ENCODE measurements around the gene TEX44.
A peak's percentile ranks its signal among the peaks of the same experiment; 100 is the strongest.
"Not testable (repeated sequence)": the region's sequence is repeated elsewhere in the genome, so short reads cannot be mapped to it uniquely, and the experiment has no call there.

TEX44 gene

GRCh38 chr2:231592636-231593145, at the start of gene TEX44:
Gene TEX44, plus strand, starts transcription at chr2:231592864. Its CDS starts 88 bp downstream, at chr2:231592952.
- DNase-seq, result no peak

GRCh38 chr2:231545105-231545902, 47.4 kb upstream of the TEX44 start:
- DNase-seq, result no peak

DNA sequence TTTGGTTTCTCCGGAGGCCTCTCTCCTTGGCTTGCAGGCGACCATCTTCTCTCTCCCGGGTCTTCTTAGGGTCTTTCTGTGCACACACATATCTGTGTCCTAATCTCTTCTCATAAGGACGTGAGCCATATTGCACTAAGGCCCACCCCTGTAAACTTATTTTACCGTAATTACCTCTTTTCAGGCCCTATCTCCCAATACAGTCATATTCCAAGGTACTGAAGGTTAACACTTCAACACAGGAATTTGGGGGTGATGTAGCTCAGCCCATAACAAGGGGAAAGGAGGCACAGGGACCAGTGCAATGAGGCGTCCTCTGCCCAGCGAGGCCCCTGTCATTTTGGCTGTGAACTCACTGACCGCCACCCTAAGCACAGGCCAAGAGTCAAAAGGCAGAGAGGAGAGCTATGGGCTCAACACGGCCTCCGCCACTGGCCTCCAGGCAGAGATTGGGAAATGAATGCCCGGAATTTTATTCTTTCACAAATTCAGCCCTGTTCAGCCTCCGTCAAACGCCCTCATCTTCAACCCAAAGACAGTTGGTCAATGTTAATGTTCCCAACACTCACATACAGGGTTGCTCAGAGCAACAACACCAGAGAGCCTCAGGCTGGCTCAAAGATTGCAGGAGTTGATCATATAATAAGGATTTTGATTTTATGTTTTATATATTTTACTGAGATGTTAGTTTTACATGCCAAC, 46.5 kb upstream of the TEX44 start:
- no peak for DNase-seq

GRCh38 chr2:231547315-231548110, 45.2 kb upstream of the TEX44 start:
- DNase-seq, result no peak

DNA sequence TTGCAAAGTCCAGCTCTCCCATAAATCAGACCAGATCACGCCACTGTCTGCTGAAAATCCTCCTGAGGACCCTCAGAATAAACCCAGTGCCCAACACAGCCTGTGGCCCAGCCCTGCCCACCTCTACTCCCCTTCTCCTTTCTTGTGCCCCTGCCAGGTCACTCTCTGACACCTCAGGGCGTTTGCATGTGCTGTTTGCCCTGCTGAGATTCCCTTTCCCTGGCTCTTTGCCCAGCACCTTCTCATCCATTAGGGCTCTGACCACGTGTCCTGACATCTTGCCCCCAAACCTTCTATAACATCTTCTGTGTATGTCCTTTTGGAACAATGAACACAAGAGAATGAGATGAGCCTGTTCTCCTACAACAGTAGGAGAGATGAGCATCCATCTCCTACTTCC, 43.9 kb upstream of the TEX44 start:
- no peak for DNase-seq

DNA sequence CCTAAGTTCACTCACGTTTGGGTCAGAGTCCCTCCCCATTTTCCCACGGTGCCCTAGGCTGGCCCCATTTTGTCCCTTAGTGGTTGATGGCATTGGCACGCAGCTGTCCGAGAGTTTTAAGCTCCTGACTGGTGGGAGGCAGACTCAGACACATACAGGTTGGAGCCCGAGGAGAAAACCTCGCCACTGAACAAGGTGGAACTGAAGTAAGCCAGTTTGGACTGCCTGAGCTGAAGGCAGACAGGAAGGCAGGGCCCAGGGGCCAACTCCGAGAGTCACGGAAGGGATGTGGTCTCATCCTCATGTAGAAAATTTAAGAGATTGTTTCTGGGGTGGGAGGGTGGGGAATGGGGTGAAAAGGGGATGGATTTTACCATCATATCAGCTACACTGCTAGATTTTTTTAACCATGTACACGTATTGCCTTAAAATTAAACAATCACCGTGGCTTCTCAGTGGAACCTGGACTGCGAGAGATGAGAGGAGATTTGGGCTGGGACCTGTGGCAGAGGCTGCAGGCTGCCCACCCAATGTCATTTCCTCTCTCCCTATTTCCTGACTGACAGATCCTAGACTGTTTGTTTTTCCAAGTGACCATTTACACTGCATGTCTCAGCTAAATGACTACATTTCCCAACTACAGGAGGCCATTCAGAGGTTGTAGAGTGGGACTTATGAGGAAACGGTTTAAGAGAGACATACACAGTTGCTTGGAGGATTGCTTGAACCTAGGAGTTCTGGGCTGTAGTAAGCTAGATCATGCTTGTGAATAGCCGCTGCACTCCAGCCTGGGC, 43.0 kb upstream of the TEX44 start:
- no peak for DNase-seq

GRCh38 chr2:231552752-231553151, 39.9 kb upstream of the TEX44 start:
- no peak for DNase-seq

DNA sequence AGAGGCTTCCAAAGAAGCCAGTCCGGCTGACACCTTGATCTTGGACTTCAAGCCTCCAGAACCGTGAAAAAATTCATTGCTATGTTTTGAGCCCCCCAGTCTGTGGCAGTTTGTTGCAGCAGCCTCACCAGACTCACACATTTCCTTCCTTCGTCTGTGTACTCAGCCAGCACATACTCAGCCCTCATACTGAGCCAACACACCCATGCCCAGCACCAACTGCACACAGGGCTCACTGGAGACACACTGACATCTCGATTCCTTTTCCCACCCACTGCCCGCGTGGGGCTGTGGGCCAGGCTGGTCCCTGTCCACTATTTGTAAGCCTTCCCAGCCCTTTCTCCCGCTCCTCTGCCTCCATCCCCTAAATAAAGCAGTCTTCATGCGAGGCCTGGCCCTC, 38.3 kb upstream of the TEX44 start:
- DNase-seq, result no peak

- no peak for DNase-seq
These were observed 37.7 kb upstream of the TEX44 start for GRCh38 chr2:231554748-231555545.

GRCh38 chr2:231556496-231556895, 36.2 kb upstream of the TEX44 start:
- DNase-seq, result not testable (repeated sequence)

DNA sequence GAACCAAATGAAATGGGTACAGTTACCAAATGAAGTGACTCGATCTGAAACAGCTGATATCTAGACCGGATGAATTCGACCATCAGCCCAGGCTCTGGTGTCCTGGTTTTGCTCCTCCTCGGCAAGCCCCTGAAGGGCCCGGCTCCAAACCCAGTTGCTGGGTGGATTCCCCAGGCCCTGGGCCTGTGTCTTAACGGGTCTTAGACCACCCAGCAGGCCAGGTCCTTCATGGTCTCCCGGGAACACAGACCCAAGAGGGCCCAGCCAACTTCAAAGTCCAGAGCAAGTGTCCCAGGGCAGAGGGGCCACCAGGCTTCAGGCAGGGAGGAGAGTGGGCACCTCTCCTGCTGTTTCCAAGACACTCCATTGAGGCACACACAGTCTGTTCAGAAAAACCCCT, 35.7 kb upstream of the TEX44 start:
- no peak for DNase-seq

DNA sequence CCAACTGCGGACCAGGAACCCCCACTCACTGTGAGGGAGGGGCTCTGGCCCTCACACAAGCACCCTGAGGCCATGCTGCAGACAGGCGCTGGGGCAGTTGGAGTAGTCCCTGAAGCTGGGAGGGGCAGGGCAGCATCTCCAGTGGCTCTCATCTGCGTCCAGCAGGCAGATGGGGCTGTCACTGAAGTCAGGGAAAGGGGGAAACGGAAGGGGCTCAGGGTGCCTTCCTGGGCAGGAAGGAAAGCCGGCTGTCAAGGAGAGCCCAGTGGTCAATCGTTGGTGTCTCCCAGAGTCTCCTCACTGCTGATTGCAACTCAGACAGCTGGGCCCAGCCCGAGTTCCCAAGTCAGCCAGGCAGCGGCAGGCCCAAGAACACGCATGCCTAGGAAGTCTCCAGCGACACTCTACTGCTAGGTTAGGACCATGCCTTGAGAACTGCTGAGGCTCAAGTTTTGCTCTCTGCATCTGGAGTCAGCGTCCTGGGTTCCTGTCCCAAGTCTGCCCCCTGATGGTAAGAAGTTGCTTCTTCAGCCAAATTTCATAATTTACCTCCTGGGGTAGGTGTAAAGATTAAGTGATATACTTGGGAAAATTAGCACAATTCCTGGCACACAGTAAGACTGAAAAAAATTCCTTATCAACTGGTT, 35.0 kb upstream of the TEX44 start:
- peak; percentile 37 for DNase-seq

DNA sequence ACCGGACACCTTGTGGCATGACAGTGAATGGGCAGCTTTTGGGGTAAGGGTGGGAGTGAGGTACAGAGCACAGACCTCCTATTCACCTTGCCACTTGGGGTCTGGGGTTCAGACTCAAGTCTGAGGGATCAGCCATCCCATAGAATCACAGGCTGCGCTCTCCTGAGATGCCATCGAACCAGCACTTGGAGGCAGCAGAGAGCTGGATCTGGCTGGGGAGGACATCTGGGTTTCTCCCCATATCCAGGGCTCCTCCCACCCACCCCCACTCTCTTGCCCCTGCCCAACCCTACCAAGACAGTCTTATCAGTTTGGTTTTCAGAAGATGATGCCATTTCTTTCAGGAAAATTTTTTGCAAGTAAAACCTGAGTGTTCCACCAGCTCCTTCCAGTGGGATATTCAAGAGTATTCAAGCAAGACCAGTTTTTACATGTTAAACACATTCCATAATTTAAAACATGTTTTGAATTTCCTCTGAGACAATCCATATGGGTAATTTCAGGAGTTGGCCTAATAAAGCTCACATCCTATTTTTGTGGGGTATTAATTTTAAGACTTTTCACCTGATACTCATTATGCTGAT, 29.2 kb upstream of the TEX44 start:
- DNase-seq, result peak; percentile 65

GRCh38 chr2:231565887-231566594, 26.6 kb upstream of the TEX44 start:
- no peak for DNase-seq

- no peak for DNase-seq
These were observed 25.5 kb upstream of the TEX44 start for GRCh38 chr2:231567159-231567558.

DNA sequence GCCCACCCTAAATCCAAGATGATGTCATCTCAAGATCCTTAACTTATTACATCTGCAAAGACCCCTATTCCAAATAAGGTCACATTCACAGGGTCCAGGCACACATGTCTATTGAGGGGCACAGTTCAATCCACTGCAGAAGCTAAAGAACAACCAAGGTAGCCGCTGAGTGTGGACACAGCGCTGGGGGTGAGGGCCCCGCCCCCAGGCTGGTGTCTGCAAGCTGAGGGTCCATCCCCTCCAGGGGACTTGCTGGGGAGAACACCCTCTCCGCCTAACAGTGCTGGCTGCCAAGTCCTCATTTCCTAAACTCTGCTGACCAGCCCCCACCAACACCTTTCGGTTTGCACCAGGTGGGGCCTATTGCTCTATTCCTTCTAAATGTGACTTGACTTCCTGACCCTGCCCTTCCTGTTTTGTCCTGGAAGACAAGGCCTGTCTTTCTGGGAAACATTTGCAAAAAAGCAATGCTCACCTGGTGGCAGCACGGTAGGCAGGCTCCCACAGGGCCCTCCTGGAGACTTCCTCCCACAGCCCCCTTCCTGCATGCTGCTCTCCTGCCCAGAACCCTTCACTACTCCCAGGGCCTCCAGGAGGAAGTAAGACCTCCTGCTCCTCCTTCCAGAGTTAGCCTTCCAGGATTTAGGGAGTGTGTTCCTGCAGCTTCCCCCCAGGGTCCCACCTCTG, 24.4 kb upstream of the TEX44 start:
- no peak for DNase-seq

DNA sequence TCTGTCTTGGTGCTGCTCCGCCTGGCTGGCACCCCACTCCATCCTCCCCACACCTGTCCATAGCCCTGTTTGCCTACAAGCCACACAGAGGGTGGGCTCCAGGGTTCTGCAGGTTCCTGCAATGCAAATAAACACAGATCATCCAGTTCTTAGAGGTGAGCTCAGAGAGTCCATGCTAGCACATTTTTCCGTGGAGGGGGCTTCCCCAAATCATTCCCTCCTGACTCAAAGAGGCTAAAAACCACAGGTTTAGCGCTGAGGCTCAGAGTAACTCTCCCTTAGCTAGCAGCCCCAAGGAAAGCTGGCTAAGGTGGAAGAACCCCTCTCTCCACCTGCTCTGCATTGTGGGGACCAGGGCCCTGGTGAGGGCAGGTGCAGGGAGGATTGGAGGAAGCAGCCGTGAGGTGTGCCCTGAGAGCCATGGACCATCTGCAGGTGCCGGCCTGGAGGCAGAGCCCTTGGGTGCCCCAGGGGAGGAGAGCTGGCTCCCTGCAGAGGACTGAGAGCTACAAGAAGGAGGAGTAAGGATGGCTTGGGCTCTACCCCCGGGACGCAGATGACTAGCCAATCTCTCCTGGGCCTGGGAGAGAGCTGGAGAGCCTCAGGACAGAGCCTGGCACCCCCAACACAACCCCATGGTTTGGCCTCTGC, 23.8 kb upstream of the TEX44 start:
- peak; percentile 47 for DNase-seq

- DNase-seq, result not testable (repeated sequence)
These were observed 21.7 kb upstream of the TEX44 start for GRCh38 chr2:231570915-231571314.

- DNase-seq, result no peak
These were observed 20.9 kb upstream of the TEX44 start for GRCh38 chr2:231571661-231572191.

All from NCI-H345 (cell line).